ENCODE data around the gene MCTP2.

- TF ChIP-seq POLR2AphosphoS5 (IDR thresholded peaks at IDR 0.05) (no peak), CTCF (IDR thresholded peaks at IDR 0.05 in 8 of 11, conservative IDR thresholded peaks at IDR 0.05 in 3 of 11) (no peak), POLR2A (IDR thresholded peaks at IDR 0.05) (no peak)
Observed at GRCh38 chr15:94336817-94337467, 105.6 kb downstream of the MCTP2 start.

All from spleen (tissue), 7 donors.